ENCODE data around the gene SLC2A5.

- TF ChIP-seq POLR2AphosphoS5 (IDR thresholded peaks at IDR 0.05; ENCODE audit: low read depth, low read length) (no peak), REST (IDR thresholded peaks at IDR 0.05; ENCODE audit: insufficient read depth in 1 of 2, low read depth in 2 of 2, low read length in 2 of 2) (no peak), SIN3A (IDR thresholded peaks at IDR 0.05; ENCODE audit: borderline replicate concordance, insufficient read depth, low read length) (no peak), TAF1 (IDR thresholded peaks at IDR 0.05; ENCODE audit: borderline replicate concordance, insufficient read depth, low read length) (no peak), FOXP2 (optimal IDR thresholded peaks at IDR 0.05; ENCODE audit: borderline replicate concordance, extremely low read depth, extremely low read length, insufficient read depth) (no peak)
Measured at GRCh38 chr1:9039761-9040658, 29.4 kb downstream of the SLC2A5 start.

Data from PFSK-1 (cell line).